ACHN (cell line): ENCODE results near the gene SYNE1.
A peak's percentile ranks its signal among the peaks of the same experiment; 100 is the strongest.

ENCODE experiments used
- DNase-seq: peaks from one replicate; pipeline ENCODE4 v3.0.0-alpha.2; 2015
- in situ Hi-C: cut with HindIII; loops from 2 replicates; pipeline ENCODE4 v1.10.0; 2017; ENCODE audit warnings: low sequenced_read_pairs, low pct_ligation_motif_present, low pct_unique_long_range_greater_than_20kb

Gene SYNE1

GRCh38 chr6:152290693-152291092, 346.5 kb downstream of the SYNE1 start:
- in situ Hi-C loops, result no loop called here
- DNase-seq, result no peak

DNA sequence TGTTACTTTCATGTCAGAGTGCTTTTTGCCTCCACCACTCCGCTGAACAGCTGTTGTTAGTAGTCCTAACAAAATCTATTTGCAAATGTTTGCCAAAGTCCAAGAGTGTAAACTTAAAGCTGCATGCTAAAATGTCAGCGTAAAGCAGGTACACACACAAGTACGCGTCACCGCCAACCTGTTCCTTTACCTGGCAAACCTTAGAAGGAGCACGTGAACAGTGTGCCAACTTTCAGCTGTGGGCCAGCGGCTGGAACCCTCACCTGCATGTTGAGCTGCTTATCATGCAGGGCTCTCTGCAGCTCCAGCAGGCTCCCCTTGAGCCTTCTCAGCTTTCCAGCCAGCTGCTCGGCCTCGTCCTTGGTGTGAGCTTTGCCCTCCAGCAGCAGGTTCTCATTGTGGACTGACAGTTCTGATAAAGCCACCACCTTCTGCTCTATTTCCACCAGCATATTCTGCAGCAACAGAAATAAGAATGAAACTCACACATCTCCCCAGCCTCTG, 359.3 kb downstream of the SYNE1 start:
- no peak for DNase-seq
- in situ Hi-C loops, result no loop called here

- in situ Hi-C loops, result no loop called here
- DNase-seq, result no peak
These were observed 363.5 kb downstream of the SYNE1 start for GRCh38 chr6:152273638-152274037.

DNA sequence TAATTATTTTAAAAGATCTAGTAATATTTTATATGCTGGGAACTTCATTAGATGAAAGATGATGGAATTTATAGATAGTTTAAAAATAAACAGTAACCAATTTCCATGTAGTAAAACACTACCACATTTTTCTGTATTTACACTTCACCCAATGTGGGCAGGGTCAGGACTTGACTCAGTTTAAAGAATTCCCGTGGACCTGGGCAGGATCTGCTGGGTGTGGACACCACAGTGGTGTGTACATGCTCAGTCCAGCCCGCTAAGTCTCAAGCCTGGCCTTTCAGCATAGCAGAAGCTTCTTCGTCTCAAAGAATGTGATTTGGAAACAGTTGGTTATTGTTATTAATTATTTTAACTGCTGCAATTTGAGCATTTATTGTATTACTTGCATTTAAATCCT, 364.2 kb downstream of the SYNE1 start:
- DNase-seq, result no peak
- in situ Hi-C loops, result no loop called here

GRCh38 chr6:152272486-152272885, 364.7 kb downstream of the SYNE1 start:
- in situ Hi-C loops, result no loop called here
- DNase-seq, result no peak

DNA sequence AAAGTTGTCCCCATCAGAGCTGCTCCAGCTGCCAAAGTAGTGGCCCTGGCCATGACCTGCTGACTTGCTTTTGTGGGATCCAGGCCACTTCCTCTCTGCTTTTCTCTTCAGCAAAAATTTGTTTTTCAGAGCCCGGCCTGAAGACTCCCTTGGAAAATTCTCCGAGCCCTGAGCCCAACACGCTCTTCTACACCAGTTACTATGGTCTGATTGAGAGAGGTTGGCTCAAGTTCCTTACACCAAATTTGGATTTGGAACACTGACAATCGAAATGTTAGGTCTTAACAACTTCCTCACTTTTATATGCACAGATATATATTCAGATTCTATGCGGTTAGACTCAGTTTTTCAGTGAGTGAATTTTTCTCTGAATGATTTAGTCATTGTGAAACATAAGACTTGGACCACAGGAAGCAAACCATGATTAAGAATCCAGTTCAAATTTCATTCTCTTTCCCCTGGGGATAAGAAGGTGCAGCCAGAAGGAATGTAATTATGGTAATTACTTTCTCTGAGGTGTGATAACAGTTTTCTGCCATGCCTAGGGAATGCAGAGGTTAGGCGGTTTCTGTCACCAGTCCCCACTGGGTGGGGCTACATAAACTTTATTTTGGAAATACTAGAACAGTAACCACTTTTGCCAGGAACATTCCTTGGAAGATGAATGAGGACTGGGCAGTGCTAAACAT, 365.2 kb downstream of the SYNE1 start:
- no peak for DNase-seq
- in situ Hi-C loops, result no loop called here

GRCh38 chr6:152270301-152270925, 366.7 kb downstream of the SYNE1 start:
- in situ Hi-C loops, result no loop called here
- DNase-seq, result no peak

GRCh38 chr6:152268846-152269442, 368.2 kb downstream of the SYNE1 start:
- no peak for DNase-seq
- in situ Hi-C loops, result no loop called here

GRCh38 chr6:152267967-152268845, 369.0 kb downstream of the SYNE1 start:
- peak; percentile 23 for DNase-seq
- in situ Hi-C loops, result no loop called here

GRCh38 chr6:152265651-152266050, 371.5 kb downstream of the SYNE1 start:
- in situ Hi-C loops, result no loop called here
- DNase-seq, result no peak

DNA sequence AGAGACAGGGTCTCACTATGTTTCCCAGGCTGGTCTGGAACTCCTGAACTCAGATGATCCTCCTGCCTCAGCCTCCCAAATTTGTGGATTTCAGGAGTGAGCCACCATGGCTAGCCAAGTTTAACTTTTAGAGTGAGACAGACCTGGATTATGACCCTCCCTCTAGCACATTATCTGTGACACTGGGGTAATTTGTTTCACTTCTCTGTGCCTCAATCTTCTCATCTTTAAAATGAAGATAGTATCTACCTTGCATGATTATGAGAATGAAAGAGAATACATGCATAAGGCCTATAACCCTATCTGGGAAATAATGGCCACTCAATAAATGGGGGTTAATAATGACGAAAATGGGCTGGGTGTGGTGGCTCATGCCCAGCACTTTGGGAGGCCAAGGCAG, 373.6 kb downstream of the SYNE1 start:
- in situ Hi-C loops, result no loop called here
- DNase-seq, result no peak

DNA sequence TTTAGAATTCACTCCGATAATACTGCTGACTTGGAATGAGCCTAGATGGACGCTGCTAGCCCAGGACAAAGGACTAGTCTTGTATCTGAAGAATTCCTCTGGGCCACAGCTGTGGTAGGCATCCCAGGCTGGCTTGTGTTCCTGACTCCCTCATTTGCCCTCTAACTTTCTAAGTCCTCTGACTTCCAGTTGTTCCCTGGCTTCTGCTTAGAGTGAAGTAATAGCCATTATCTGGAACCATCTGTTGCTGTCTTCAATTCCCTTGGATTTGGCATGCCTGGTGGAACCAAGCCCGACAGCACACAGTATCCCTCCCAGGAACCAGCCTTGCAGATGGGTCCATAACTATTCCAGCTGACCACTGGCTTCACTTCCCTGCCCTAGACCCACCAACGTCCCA, 376.0 kb downstream of the SYNE1 start:
- no peak for DNase-seq

GRCh38 chr6:152259234-152259633, 377.9 kb downstream of the SYNE1 start:
- in situ Hi-C loops, result no loop called here
- no peak for DNase-seq

More for the DNA sequence above, 376.0 kb downstream of the SYNE1 start:
- in situ Hi-C loops, result no loop called here

DNA sequence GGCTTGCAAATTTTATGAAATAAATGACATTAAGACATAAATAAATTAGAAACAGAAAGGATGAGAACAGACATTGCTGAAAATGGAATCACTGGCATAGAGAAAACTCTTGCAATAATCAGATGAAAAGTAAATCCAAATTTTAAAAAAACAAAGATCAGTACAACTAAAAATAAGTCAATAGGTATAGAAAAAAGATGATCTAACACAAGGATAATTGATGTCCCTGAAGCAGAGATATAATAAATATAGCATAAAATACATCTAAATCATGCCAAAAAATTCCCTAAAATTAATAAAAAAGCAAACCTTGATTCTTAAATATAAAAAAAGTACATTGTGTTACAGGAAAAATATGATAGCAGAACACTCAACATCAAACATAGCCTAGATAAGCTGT, 379.6 kb downstream of the SYNE1 start:
- in situ Hi-C loops, result no loop called here
- no peak for DNase-seq

DNA sequence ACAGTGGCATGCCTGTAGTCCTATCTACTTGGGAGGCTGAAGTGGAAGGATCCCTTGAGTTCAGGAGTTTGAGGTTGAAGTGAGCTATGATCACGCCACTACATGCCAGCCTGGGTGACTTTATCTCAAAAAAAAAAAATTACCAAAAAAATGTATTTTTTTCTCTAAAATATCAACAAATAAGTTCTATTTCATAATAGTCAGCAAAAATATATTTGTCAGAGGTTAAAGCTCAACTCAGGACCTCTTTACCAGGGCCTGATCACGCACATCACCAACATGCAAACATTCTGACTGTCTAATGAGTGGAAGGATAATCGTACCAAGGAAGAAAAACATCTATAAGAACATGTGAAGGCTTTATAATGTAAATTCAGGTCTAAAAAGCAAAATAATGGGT, 387.0 kb downstream of the SYNE1 start:
- DNase-seq, result no peak
- in situ Hi-C loops, result no loop called here

DNA sequence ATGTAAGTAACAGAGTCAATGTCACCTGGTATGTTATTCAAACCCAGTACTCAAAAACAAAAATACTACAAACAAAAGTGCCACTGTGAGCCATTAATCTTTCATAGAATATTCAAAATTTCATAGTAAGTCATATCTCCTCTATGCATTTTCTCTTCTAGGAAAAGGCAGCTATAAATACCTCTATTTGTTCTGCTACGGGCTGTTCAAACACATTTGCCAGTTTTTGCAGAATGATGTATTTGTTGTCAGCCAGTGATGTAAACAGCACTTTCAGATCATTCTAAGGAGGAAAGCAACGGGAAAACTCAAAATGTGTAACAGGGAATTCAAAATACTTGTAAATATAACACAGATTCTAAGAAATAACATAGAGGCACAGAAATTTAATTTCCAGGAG, 388.2 kb downstream of the SYNE1 start:
- DNase-seq, result no peak
- in situ Hi-C loops, result no loop called here

GRCh38 chr6:152246554-152247337, 390.4 kb downstream of the SYNE1 start:
- in situ Hi-C loops, result no loop called here
- no peak for DNase-seq

DNA sequence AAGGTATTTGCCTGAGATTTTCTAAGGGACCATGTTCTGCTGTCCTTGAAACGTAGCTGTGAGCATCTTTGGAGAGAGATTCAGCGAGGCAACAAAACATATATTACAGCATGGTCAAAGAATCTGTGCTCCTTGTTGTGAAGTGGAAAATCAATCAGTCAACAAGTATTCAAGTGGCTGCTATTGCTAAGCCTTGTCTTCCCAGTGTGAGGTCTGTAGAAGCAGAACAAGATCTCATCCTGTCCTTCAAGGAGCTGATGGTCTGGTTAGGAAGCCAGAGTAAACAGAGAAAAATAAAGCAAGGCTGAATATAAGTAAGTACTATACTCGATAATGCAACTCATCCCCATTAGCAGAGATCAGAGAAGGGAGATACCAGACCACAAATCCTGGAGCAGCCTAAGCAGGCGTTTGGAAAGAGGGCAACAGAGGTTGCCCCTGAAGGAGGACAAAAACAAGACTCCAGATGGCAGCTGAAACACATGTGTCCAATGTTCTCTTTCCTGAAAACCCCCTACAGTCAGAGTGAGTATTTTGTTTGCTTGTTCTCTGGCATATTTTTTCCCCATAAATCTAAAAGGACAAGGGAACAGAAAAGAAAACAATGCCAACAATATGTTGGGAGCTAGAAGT, 392.0 kb downstream of the SYNE1 start:
- in situ Hi-C loops, result no loop called here
- DNase-seq, result no peak
